A549 (cell line): ENCODE data around the gene FNTB. TPM values are rescaled to one million over a fixed set of nuclear protein-coding genes. Genes with fewer than 3 reads are reported as not detected.
A peak's percentile ranks its signal among the peaks of the same experiment; 100 is the strongest.

Experiments
- ATAC-seq, 2 experiments: fragments of 200-7000 bp in 1 of 2; fragments of >200 bp in 1 of 2; cut with Nextera tagmentation in 1 of 2; cut with Tn5 transposase in 1 of 2; 3 replicates each; pipeline versions ENCODE4 v1.8.0 to v1.9.1; 2018 to 2020; ENCODE audit warnings: mild to moderate bottlenecking in 1 of 2, moderate library complexity in 1 of 2
- CTCF ChIA-PET: fragments of 300-600 bp; sonication (Branson Sonifier 250); formaldehyde crosslinking; extraction: SDS; loops from one replicate; lab custom pipeline; 2021; ENCODE audit warnings: antibody characterized with exemption, inconsistent platforms; lab: Yijun Ruan, JAX
- POLR2A ChIA-PET: fragments of 350-600 bp; formaldehyde crosslinking; extraction: SDS; loops from one replicate; lab custom pipeline; 2021; ENCODE audit warnings: antibody characterized with exemption, inconsistent platforms; lab: Yijun Ruan, JAX
- DNase-seq, 2 experiments: peaks; one replicate each; pipeline versions ENCODE4 v3.0.0 to v3.0.0-alpha.2; 2011 to 2016; ENCODE audit warnings: low read depth in 1 of 2, low spot score in 1 of 2
- FAIRE-seq: peaks from 2 replicates; lab custom pipeline; 2011; peaks lifted over from hg19 to GRCh38; lab: Jason Lieb, UNC
- H3K27ac ChIP-seq, 2 experiments: fragments of >200 bp; sonication (Bioruptor Twin); formaldehyde crosslinking; 3 replicates each; pipeline ENCODE4 v1.5.1; 2016 to 2017
- H3K4me1 ChIP-seq: fragments of >200 bp; sonication (Bioruptor Twin); formaldehyde crosslinking; 3 replicates; pipeline ENCODE4 v1.6.1; 2016
- H3K4me2 ChIP-seq: fragments of >200 bp; sonication (Bioruptor Twin); formaldehyde crosslinking; 3 replicates; pipeline ENCODE4 v1.6.1; 2016
- H3K4me3 ChIP-seq: fragments of >200 bp; sonication (Bioruptor Twin); formaldehyde crosslinking; 3 replicates; pipeline ENCODE4 v1.5.1; 2016
- H3K9me3 ChIP-seq: fragments of >200 bp; sonication (Bioruptor Twin); formaldehyde crosslinking; 3 replicates; pipeline ENCODE4 v1.6.1; 2016
- BCL3 ChIP-seq: fragments of >200 bp; sonication (Bioruptor Twin); formaldehyde crosslinking; IDR thresholded peaks from 3 replicates; pipeline ENCODE4 v1.6.1; 2016
- CBX8 ChIP-seq: fragments of 200-600 bp; sonication (generic); IDR thresholded peaks from 2 replicates; pipeline ENCODE4 v1.6.1; 2016
- CTCF ChIP-seq: fragments of >200 bp; sonication (Bioruptor Twin); formaldehyde crosslinking; IDR thresholded peaks from 3 replicates; pipeline ENCODE4 v1.5.1; 2016
- EP300 ChIP-seq, 2 experiments: fragments of >200 bp; sonication (Bioruptor Twin); formaldehyde crosslinking; IDR thresholded peaks; 2 replicates in 1 of 2; 3 replicates in 1 of 2; pipeline ENCODE4 v1.6.1; 2016 to 2017
- HES2 ChIP-seq: fragments of >200 bp; sonication (Bioruptor Twin); formaldehyde crosslinking; IDR thresholded peaks from 2 replicates; pipeline ENCODE4 v1.6.1; 2016
- HEYL ChIP-seq: fragments of 250-450 bp; sonication (Bioruptor Pico); IDR thresholded peaks from 2 replicates; pipeline ENCODE4 v1.8.0; 2021; ENCODE audit warnings: mild to moderate bottlenecking, moderate library complexity
- HOXA7 ChIP-seq: fragments of 250-450 bp; sonication (Bioruptor Pico); IDR thresholded peaks from 2 replicates; pipeline ENCODE4 v1.5.0; 2020; ENCODE audit warnings: mild to moderate bottlenecking, moderate library complexity
- JUNB ChIP-seq: fragments of >200 bp; sonication (Bioruptor Twin); formaldehyde crosslinking; IDR thresholded peaks from 2 replicates; pipeline ENCODE4 v1.6.1; 2016
- KDM5A ChIP-seq: fragments of 200-600 bp; sonication (generic); IDR thresholded peaks from 2 replicates; pipeline ENCODE4 v1.6.1; 2016; ENCODE audit warnings: antibody characterized with exemption, mild to moderate bottlenecking
- MYC ChIP-seq: IDR thresholded peaks from 2 replicates; pipeline ENCODE4 v1.6.1; 2012; ENCODE audit warnings: mild to moderate bottlenecking, inconsistent platforms, low read length, improper control_type of control experiment, borderline replicate concordance
- NFE2L2 ChIP-seq: fragments of 150-350 bp; conservative IDR thresholded peaks from 2 replicates; pipeline ENCODE4 v1.6.1; 2014; ENCODE audit warnings: low read length
- PBX3 ChIP-seq: IDR thresholded peaks from 2 replicates; pipeline ENCODE4 v1.6.1; 2012
- PHF8 ChIP-seq: fragments of 200-600 bp; sonication (generic); IDR thresholded peaks from 2 replicates; pipeline ENCODE4 v1.6.1; 2016; ENCODE audit warnings: low read depth, mild to moderate bottlenecking, antibody characterized with exemption, moderate library complexity, borderline replicate concordance
- RAD21 ChIP-seq, 2 experiments: fragments of >200 bp in 1 of 2; sonication (Bioruptor Twin) in 1 of 2; formaldehyde crosslinking in 1 of 2; IDR thresholded peaks in 1 of 2; conservative IDR thresholded peaks in 1 of 2; 2 replicates in 1 of 2; 3 replicates in 1 of 2; pipeline ENCODE4 v1.6.1; 2012 to 2018; ENCODE audit warnings: inconsistent platforms in 1 of 2
- RARB ChIP-seq: fragments of 250-450 bp; sonication (Bioruptor Pico); IDR thresholded peaks from 2 replicates; pipeline ENCODE4 v1.8.0; 2021; ENCODE audit warnings: mild to moderate bottlenecking, moderate library complexity
- SREBF2 ChIP-seq: fragments of 450-650 bp; IDR thresholded peaks from 2 replicates; pipeline ENCODE4 v1.6.1; 2014; ENCODE audit warnings: mild to moderate bottlenecking, moderate library complexity
- USF2 ChIP-seq: fragments of 450-650 bp; IDR thresholded peaks from 2 replicates; pipeline ENCODE4 v1.6.1; 2014; ENCODE audit warnings: antibody characterized with exemption
- ZC3H11A ChIP-seq: fragments of 450-650 bp; IDR thresholded peaks from 2 replicates; pipeline ENCODE4 v1.6.1; 2014; ENCODE audit warnings: antibody characterized with exemption, mild to moderate bottlenecking
- WGBS: methylation state at CpG from one replicate; pipeline ENCODE4 v1.1.6; 2017; ENCODE audit errors: missing lambda C conversion rate; 5-methylcytosine and 5-hydroxymethylcytosine counted together
- polyA plus RNA-seq, 4 experiments: library from polyadenylated mRNA; depleted of rRNA in 3 of 4; stranded (reverse); fragments of >200 nt; fragmentation: RNase III in 1 of 4; extraction: RNeasy Plus Mini Kit Qiagen cat#74134 plus additional on column Dnase treatment in 1 of 4; gene quantifications; 2 replicates in 3 of 4; 3 replicates in 1 of 4; pipeline ENCODE4 v1.2.3, GENCODE V29; 2011 to 2017

The FNTB gene
- polyA plus RNA-seq, 2 of the 4 experiments (the other 2 are of a cell fraction), result 28.5 to 41.9 TPM

- Histone ChIP-seq H3K4me1 (peaks cover 12% of the 10 kb centered on the region; the same call in 1 of the 3 replicates), H3K4me3 (peak overlapping the region; percentile 83), H3K27ac (peak overlapping the region; percentile 86 to 93), H3K9me3 (no peaks in the 10 kb centered on the region), H3K4me2 (peak overlapping the region; percentile 86)
- ATAC-seq (no peak), DNase-seq (no peak), FAIRE-seq (no peak)
- 5% methylated on average over 8 of the region's 8 CpGs for WGBS
- POLR2A ChIA-PET, result interaction anchor here (0.6 to 1.5 kb wide), 5 partner anchors 12 to 115 kb away, joined by 3 to 12 read pairs (median 4); partner anchors contain the start of gene MAX
- TF ChIP-seq NFE2L2 (no peak), PHF8 (peak; percentile 6; the same call in 1 of the 2 replicates), ZC3H11A (no peak), KDM5A (no peak)
- CTCF ChIA-PET, result interaction anchor here (0.6 to 3.2 kb wide), 15 partner anchors 7 to 1118 kb away, joined by 3 to 30 read pairs (median 5); partner anchors contain the start of gene GPX2
Measured at GRCh38 chr14:64987438-64987767, 708 bp downstream of the FNTB start.

GRCh38 chr14:64990296-64990695, 3.6 kb downstream of the FNTB start:
- H3K4me2 ChIP-seq, result no peak overlapping the region
- ChIA-PET CTCF (no interaction called here), POLR2A (interaction anchor here (1.0 kb wide), 1 partner anchor 10 kb away, joined by 4 read pairs; no protein-coding TSS in a partner anchor)
- no peaks in the 10 kb centered on the region for H3K9me3 ChIP-seq
- 90% methylated on average over 3 of the region's 3 CpGs for WGBS
- ATAC-seq (no peak), DNase-seq (no peak), FAIRE-seq (no peak)
- H3K27ac ChIP-seq, result no peak overlapping the region
- TF ChIP-seq CBX8 (no peak), PBX3 (no peak), HEYL (no peak), MYC (no peak), BCL3 (no peak)
- H3K4me1 ChIP-seq, result peaks cover 12% of the 10 kb centered on the region; the same call in 1 of the 3 replicates
- H3K4me3 ChIP-seq, result no peak overlapping the region

- H3K4me1 ChIP-seq, result peaks cover 11% of the 10 kb centered on the region; the same call in 1 of the 3 replicates
- TF ChIP-seq HOXA7, result no peak
- no peak for TF ChIP-seq PBX3
- no peak for TF ChIP-seq JUNB
- no peak for TF ChIP-seq RARB (CRISPR knock-in tag)
- TF ChIP-seq CTCF, result no peak
- TF ChIP-seq HES2, result no peak
- no peak for TF ChIP-seq USF2
- TF ChIP-seq SREBF2, result no peak
- TF ChIP-seq NFE2L2, result no peak
- TF ChIP-seq BCL3, result no peak
- TF ChIP-seq CBX8, result no peak
- no peak for TF ChIP-seq RAD21 (conservative IDR thresholded peaks at IDR 0.05 in 1 of 2, IDR thresholded peaks at IDR 0.05 in 1 of 2)
- no peak for TF ChIP-seq EP300 (IDR thresholded peaks at IDR 0.05)
- H3K4me3 ChIP-seq, result no peak overlapping the region
- CTCF ChIA-PET, result no interaction called here
- WGBS, result 92% methylated on average over 4 of the region's 4 CpGs
- FAIRE-seq, result no peak
- no peaks in the 10 kb centered on the region for H3K9me3 ChIP-seq
- H3K4me2 ChIP-seq, result no peak overlapping the region
- POLR2A ChIA-PET, result interaction anchor here (1.0 kb wide), 1 partner anchor 9 kb away, joined by 4 read pairs; no protein-coding TSS in a partner anchor
- H3K27ac ChIP-seq, result no peak overlapping the region
- no peak for ATAC-seq
- DNase-seq, result no peak
Measured at GRCh38 chr14:64990939-64991338, 4.2 kb downstream of the FNTB start.
